Activated naive CD8-positive, alpha-beta T cell (primary cell): ENCODE data around the gene LHX4.

Experiments used
- H3K27ac Mint-ChIP-seq: one replicate; pipeline ENCODE4 v1.8.0; 2021; ENCODE audit warnings: mixed read lengths
- H3K27me3 Mint-ChIP-seq: one replicate; pipeline ENCODE4 v1.8.0; 2021; ENCODE audit warnings: mixed read lengths
- H3K36me3 Mint-ChIP-seq: one replicate; pipeline ENCODE4 v1.8.0; 2021; ENCODE audit warnings: mixed read lengths
- H3K4me1 Mint-ChIP-seq: one replicate; pipeline ENCODE4 v1.8.0; 2021; ENCODE audit warnings: low read depth, mixed read lengths
- H3K4me3 Mint-ChIP-seq: one replicate; pipeline ENCODE4 v1.8.0; 2021; ENCODE audit warnings: mild to moderate bottlenecking, mixed read lengths
- H3K9me3 Mint-ChIP-seq: one replicate; pipeline ENCODE4 v1.8.0; 2021; ENCODE audit warnings: low read depth, mixed read lengths

LHX4 gene

DNA sequence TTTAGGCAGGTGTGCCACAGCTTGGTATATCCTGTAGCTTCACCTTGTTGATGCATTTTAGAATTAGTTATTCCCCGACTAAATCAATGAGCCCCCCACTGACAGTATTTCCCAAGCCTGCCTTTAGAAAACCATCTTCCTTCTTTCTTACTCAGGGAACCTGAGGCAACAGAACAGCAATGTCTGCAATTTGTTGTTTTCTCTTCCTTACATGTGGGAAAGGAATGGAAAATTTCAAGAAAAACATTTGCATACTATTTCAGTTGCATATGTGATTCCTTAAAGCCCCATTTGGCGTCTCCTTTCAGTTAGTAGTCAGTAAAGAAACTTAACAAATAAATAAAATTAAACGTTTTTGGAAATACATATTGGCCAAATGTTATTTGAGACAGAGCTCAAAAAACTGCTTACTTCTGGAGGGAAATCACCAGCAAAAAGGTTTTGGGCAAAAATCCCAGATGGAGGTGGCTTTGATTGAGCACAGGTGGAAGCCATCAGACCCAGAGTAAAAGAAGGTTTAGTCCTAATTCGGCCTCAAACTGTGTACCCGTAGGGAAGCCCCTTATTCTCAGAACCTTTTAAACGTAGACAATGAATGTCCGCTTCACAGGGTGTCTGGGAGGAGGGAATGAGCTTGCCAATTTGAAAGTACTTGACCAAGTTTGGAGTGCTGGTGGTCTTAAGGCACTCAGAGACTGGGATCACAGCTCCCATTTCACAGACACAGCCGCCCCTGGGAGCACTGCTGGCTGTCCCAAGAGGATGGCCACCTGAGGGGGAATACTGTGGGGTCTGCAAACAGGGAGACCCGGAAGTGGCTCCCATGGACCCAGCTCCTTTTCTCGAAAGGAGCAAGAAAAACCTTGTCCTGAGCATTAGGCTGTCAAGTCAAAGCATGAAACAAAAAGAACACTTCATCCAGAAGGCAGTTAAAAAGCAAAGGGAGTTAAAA, 9.4 kb downstream of the LHX4 start:
- Mint-ChIP-seq H3K27ac (no peak overlapping the region), H3K4me1 (peaks cover 16% of the 10 kb centered on the region), H3K4me3 (no peak overlapping the region), H3K9me3 (no peaks in the 10 kb centered on the region), H3K27me3 (peaks cover 52% of the 10 kb centered on the region), H3K36me3 (no peaks in the 10 kb centered on the region)

GRCh38 chr1:180241716-180242544, 11.9 kb downstream of the LHX4 start:
- Mint-ChIP-seq H3K27me3 (peaks cover 41% of the 10 kb centered on the region), H3K27ac (no peak overlapping the region), H3K4me1 (peaks cover 1% of the 10 kb centered on the region), H3K4me3 (no peak overlapping the region), H3K9me3 (no peaks in the 10 kb centered on the region), H3K36me3 (no peaks in the 10 kb centered on the region)

- no peaks in the 10 kb centered on the region for H3K36me3 Mint-ChIP-seq
- H3K9me3 Mint-ChIP-seq = no peaks in the 10 kb centered on the region
- no peak overlapping the region for H3K4me3 Mint-ChIP-seq
- no peak overlapping the region for H3K27ac Mint-ChIP-seq
- H3K4me1 Mint-ChIP-seq = no peaks in the 10 kb centered on the region
- peaks cover 25% of the 10 kb centered on the region for H3K27me3 Mint-ChIP-seq
Observed at GRCh38 chr1:180243517-180244221, 13.6 kb downstream of the LHX4 start.

- Mint-ChIP-seq H3K27me3 (peaks cover 27% of the 10 kb centered on the region), H3K4me1 (no peaks in the 10 kb centered on the region), H3K36me3 (no peaks in the 10 kb centered on the region), H3K9me3 (no peaks in the 10 kb centered on the region), H3K4me3 (no peak overlapping the region), H3K27ac (no peak overlapping the region)
Observed at GRCh38 chr1:180244840-180245239, 14.8 kb downstream of the LHX4 start.

DNA sequence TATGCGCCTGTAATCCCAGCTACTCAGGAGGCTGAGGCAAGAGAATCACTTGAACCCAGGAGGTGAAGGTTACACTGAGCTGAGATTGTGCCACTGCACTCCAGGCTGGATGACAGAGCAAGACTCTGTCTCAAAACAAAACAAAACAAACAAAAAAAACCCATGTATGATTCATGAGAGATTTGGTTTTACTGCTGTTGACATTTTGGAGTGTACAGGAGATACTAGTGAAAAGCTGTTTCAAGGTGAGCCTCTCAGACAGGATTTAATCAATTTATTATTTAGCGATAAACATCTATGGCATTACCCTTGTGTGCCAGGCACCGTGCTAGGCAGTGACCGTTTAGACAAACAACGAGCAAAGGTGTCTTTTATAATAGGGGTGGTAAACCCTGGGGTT, 16.5 kb downstream of the LHX4 start:
- Mint-ChIP-seq H3K36me3 (no peaks in the 10 kb centered on the region), H3K4me1 (no peaks in the 10 kb centered on the region), H3K27me3 (peaks cover 23% of the 10 kb centered on the region), H3K4me3 (no peak overlapping the region), H3K27ac (no peak overlapping the region), H3K9me3 (no peaks in the 10 kb centered on the region)

- H3K4me3 Mint-ChIP-seq = no peak overlapping the region
- no peak overlapping the region for H3K27ac Mint-ChIP-seq
- H3K4me1 Mint-ChIP-seq = no peaks in the 10 kb centered on the region
- peaks cover 24% of the 10 kb centered on the region for H3K27me3 Mint-ChIP-seq
- H3K9me3 Mint-ChIP-seq = no peaks in the 10 kb centered on the region
- H3K36me3 Mint-ChIP-seq = no peaks in the 10 kb centered on the region
Observed at GRCh38 chr1:180247061-180247460, 17.0 kb downstream of the LHX4 start.

DNA sequence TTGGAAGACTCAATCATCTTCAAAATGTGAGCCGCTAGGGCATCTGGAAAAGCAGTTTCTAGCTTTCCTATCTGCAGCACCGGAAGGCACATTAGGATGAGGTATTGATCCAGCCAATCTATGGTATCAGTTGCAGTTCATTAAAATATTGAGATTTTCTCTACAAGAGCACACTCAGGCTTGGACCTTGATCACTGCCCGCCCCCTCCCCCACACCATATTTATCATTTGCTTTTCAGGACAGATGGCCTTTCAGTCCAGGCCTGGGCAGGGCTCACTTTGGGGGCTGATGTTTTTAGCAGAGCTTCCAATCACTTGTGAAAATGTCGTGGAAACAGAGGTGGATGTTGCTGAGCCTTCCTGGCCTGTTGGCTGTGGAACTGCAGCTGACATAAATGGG, 17.5 kb downstream of the LHX4 start:
- no peaks in the 10 kb centered on the region for H3K9me3 Mint-ChIP-seq
- no peaks in the 10 kb centered on the region for H3K36me3 Mint-ChIP-seq
- no peak overlapping the region for H3K4me3 Mint-ChIP-seq
- no peak overlapping the region for H3K27ac Mint-ChIP-seq
- peaks cover 21% of the 10 kb centered on the region for H3K27me3 Mint-ChIP-seq
- H3K4me1 Mint-ChIP-seq = peaks cover 2% of the 10 kb centered on the region

DNA sequence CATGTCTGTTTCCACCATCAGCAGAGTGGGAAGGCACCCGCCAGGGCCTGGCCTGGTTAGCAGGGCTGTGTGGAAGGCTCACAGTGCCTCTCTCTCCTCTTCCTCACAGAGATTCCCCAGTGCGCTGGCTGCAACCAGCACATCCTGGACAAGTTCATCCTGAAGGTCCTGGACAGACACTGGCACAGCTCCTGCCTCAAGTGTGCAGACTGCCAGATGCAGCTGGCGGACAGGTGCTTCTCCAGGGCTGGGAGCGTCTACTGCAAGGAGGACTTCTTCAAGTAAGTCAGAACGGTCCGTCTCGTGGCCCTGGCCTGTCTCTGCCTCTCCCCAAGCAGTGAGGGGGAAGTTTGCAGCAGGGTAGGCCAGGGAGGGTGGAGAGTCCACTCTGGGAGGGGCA, 18.1 kb downstream of the LHX4 start:
- H3K36me3 Mint-ChIP-seq = no peaks in the 10 kb centered on the region
- H3K4me3 Mint-ChIP-seq = no peak overlapping the region
- H3K27me3 Mint-ChIP-seq = peaks cover 24% of the 10 kb centered on the region
- no peak overlapping the region for H3K27ac Mint-ChIP-seq
- no peaks in the 10 kb centered on the region for H3K9me3 Mint-ChIP-seq
- peaks cover 2% of the 10 kb centered on the region for H3K4me1 Mint-ChIP-seq

DNA sequence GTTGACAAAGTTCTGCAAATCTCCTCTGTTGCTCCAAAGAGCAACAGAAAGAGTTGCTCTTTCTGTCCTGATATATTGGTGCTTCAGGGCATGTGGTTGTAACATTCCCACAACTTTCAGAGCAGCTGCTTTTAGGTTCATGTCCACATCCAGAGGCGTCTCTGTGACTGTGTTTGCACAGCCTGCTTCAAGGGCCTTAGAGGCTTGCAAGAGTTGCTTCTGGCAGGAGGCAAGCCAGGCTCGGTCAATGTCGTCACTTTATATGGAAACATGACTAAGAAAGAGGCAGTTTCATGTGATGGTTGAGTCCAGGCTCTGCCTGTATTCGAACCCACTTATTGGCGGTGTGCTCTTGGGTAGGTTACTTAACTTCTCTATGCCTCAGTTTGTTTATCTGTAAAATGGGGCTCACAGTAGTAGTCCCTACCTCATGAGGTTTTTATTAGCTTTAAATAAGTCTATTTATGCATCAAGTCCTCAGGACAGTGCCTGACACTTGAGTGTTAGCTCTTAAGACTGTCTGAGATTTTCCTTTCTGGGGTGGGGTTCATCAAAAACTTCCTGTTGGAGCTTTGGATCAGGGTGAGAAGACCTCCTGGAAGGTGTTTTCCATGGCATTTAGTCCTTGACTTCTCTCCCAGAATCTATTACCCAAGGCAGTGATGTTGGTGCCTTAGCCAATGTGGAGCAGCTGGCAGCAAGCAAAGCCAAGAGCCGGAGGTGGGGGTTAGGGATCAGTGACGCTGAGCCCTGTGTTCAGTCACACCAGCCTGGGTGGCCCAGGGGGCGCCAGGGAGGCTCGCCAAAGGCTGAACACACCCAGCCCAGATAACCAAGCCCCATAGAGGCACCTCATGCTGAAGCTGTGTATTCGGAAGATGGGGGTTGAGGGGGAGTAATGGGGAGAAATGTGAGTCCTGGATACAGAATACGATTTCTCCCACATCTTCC, 18.9 kb downstream of the LHX4 start:
- Mint-ChIP-seq H3K27me3 (peaks cover 27% of the 10 kb centered on the region), H3K4me1 (peaks cover 2% of the 10 kb centered on the region), H3K27ac (no peak overlapping the region), H3K9me3 (no peaks in the 10 kb centered on the region), H3K36me3 (no peaks in the 10 kb centered on the region), H3K4me3 (no peak overlapping the region)

GRCh38 chr1:180249725-180250498, 19.8 kb downstream of the LHX4 start:
- Mint-ChIP-seq H3K4me1 (peaks cover 2% of the 10 kb centered on the region), H3K9me3 (no peaks in the 10 kb centered on the region), H3K36me3 (no peaks in the 10 kb centered on the region), H3K4me3 (no peak overlapping the region), H3K27ac (no peak overlapping the region), H3K27me3 (peaks cover 31% of the 10 kb centered on the region)

- no peak overlapping the region for H3K27ac Mint-ChIP-seq
Observed at GRCh38 chr1:180250499-180250770, 20.4 kb downstream of the LHX4 start.

GRCh38 chr1:180250883-180251509, 20.9 kb downstream of the LHX4 start:
- Mint-ChIP-seq H3K36me3 (no peaks in the 10 kb centered on the region), H3K4me1 (peaks cover 2% of the 10 kb centered on the region), H3K27me3 (peaks cover 31% of the 10 kb centered on the region), H3K4me3 (no peak overlapping the region), H3K27ac (no peak overlapping the region), H3K9me3 (no peaks in the 10 kb centered on the region)

More at GRCh38 chr1:180250499-180250770, 20.4 kb downstream of the LHX4 start:
- no peaks in the 10 kb centered on the region for H3K36me3 Mint-ChIP-seq
- peaks cover 31% of the 10 kb centered on the region for H3K27me3 Mint-ChIP-seq
- H3K4me3 Mint-ChIP-seq = no peak overlapping the region
- H3K9me3 Mint-ChIP-seq = no peaks in the 10 kb centered on the region
- H3K4me1 Mint-ChIP-seq = peaks cover 2% of the 10 kb centered on the region

DNA sequence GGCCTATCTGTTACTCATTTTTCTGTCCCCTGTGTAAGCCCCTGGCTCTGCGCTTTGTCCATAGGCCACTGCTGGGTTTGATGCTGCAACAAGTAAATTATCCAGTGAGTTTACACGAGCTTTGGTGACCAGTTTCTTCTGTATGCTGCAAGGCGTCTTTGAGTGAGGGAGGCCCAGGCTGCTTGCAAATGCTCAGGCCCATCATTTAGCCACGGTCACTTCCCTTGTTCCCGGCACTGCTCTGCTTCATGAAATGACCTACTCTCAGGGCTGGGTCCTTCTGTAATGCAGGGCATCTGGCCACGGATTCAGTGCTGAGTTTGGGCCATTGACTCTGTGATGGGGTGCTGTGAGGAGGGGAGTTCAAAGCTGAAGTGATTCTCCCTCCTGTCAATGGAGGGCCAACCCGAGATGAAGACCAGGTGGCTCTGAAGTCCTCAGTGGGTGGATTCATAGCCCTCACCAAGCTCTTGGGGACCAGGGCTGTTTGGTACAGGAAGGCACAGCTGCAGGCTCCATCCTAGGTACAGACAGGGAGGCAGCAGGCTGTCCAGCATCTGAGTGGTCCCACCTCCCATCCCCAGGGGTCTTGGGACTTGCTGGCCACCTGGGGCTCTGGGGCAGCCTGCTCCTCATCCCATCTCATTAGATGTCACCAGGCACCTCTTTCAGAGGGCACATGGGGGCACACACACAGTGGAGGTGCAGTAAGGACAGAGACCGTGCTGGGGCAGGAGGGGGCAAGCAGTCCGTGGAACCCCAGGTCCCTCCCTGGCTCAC, 21.7 kb downstream of the LHX4 start:
- H3K27me3 Mint-ChIP-seq = peaks cover 33% of the 10 kb centered on the region

More for the DNA sequence above, 21.7 kb downstream of the LHX4 start:
- Mint-ChIP-seq H3K27ac (no peak overlapping the region), H3K4me1 (peaks cover 2% of the 10 kb centered on the region), H3K36me3 (no peaks in the 10 kb centered on the region), H3K4me3 (no peak overlapping the region), H3K9me3 (no peaks in the 10 kb centered on the region)
